GM18526 (cell line): Measurements from ENCODE around the gene MAGI3.

ENCODE experiments used
- POLR2A ChIP-seq: IDR thresholded peaks from 3 replicates; pipeline ENCODE4 v1.6.1; 2011; ENCODE audit not compliant: insufficient read length; ENCODE audit errors: extremely low read depth

Gene MAGI3

DNA sequence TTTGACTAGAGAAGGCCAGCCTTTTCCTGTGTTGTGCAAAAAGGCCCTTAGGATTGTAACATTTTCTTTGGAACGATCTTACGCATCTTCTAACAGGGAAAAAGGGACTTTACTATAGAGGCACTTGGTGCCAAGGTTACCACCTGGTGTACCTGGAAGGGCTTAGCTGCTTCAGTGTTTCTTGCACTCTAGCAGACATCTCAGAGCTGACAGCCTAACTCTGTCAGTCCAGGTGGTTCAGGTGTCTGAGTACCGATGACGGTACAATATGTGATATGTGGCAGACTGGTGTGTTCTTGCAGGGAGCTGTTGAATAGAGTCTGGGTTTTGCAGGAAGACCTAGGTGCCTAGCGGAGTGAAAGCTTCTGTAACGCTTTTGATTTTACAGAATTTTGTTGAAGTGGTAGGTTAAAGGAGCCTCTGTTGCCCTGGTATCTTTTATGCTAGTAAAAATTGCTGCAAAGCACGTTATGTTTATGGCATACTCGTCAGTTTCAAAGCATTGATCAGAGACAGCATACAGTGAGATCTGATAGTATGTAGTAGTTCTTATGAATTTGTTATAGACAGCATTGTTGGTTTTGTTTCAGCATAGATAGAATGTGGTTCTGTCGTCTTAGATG lies 1.4 kb downstream of the MAGI3 start:
- no peak for TF ChIP-seq POLR2A

DNA sequence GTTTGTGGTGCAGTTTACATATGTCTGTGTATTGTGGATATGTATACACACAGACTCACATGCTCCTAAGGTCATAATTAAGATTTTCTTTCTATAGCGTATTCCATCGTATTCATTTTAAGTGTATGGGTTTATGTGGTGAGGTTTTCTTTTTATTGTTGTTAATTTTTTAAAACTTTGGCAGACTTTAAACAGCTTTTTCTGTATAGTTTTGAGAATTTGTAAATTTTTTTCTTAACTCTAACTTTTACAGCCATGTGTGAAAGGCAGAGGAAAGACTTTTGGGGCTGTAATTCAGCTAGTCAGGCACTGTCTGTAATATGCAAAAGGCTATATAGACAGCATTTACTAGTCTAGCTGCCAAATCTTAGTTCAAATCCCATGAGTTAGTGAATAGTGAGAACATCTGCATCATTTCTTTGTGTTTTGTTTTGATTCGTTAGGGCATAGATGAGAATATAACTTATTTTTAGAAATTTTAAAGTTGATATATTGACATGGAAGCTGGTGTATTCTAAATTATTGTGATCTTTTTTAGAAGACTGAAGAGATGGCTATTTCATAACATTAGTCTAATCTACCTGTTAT lies 2.3 kb downstream of the MAGI3 start:
- no peak for TF ChIP-seq POLR2A

DNA sequence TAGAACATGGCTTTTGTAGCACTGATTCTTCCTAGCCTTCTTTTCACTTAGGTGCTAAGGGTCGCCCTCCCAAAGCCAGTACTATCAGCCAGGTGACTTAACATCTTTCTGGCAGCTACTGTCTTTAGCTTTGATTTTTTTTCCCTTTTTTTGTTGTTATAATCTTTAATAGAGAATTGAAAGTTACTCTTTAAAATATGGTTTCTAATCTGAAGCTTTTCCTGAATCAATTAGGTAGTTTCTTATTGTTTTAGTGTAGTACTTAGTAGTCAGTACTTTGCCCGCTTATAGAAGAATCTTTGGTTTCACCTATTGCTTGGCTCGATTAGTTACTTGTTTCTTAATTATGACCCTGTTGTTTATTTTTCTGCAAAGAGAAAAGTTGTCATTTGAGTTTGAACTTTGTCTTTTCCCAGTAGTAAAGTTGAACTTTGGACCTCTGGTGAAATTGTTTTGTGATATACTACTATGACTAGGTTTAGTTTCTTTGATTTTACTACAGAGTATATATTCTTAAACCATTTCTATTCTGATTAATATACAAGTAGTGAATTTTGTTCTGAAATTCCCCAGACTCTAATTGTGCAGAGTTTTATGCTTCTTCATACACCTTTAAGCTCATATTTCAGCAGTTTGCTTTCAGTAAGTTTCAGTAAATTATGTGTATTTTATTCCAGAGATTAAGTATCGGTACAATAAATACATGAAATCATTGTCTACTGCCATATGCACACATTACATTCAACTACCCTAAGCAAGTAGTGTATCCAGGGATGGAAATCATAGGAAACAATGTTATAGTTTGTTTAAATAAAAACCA lies 3.9 kb downstream of the MAGI3 start:
- no peak for TF ChIP-seq POLR2A

DNA sequence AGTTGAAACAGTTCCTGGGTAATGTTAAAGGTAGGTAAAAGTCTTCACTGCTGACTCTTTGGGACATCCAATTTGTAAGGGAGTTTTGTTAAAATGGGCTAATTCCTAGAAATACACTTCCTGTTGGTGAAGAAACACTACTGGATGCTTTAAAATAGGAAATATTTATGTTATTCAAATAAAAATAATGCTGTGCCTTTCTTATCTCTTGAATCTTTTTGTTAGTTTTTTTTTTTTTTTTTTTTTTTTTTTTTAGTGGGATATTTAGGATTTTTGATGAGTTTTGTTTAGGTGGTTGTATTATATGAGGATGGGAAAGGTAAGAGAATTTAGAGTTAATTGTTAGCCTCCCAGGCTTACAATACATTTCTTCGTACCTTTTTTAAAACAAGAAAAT lies 4.5 kb downstream of the MAGI3 start:
- no peak for TF ChIP-seq POLR2A

DNA sequence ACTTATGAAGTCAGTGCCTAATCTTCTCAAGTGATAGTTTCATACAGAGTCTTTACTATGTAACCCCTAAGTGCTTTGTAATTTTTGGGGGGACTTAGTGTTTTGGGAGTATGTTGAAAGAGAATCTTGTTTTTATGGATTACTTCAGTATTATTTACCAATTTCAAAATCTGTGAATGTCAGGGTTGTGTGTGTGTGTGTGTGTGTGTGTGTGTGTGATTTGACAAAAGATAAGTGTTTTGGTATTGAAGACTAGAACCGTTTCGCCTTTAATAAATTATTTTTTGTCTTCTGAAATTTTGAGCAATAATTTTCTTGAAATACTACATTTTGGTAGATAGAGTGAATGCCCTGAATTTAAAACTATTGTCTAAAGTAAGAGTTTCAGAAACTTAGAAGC lies 5.8 kb downstream of the MAGI3 start:
- no peak for TF ChIP-seq POLR2A

DNA sequence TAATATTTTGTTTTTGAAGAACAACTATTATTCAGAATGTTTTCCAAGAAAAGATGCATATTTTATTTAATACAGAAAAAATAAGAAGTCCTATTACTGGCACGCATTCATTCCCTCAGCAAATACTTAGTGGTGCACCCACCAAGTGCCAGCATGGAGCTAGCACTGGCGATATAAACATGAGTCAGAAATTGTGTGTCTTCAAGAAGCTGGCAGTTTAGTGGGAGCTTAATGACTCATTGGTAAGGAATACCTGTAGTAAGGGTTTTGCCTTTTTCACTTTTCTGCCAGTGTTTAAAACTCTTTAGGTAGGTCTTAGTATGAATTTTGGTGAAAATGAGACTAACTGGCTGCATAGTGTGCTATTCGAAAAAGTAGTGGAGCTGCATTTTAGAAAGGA lies 6.3 kb downstream of the MAGI3 start:
- TF ChIP-seq POLR2A = no peak

DNA sequence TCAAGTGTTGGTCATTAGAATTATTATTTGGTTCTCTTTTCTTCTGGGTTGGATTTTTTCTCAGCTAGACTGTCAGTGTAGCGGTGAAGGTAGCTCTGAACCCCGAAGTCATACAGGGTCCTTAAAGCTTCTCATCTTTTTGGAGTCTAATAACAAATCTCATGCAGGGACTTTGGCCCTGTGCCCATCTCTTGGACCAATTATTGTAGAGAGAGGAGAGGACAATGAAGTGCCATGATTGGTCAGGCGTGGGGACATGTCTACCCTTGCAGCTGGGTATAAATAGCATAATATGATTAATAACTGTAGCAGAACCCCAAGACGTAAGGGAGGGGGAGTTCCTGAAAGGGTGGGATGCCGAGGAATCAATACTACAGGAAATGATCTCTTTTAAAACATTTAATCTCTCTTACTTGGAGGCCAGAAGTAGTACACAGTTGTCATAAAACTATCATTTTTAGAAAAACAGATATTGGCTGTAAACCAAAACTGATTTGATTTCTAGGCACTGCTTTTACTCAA lies 8.8 kb downstream of the MAGI3 start:
- TF ChIP-seq POLR2A = no peak

DNA sequence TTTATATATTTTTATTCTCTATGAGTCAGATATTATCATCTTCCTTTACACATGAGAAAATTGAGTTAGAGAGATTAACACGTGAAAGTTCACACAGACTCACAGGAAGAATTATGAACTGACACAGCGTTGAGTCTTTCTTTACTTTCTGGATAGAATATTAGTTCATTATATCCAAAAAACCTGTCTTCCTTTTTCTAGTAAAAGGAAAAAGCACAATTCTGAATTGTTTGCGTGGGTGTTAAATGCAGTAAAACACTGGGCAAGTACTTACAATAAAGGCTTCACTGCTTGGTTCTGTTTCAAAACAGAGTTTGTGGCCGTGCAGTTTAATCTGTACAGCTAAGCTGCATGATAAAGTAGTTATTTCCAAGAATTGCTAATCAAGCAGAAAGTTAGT lies 10.8 kb downstream of the MAGI3 start:
- TF ChIP-seq POLR2A = no peak

DNA sequence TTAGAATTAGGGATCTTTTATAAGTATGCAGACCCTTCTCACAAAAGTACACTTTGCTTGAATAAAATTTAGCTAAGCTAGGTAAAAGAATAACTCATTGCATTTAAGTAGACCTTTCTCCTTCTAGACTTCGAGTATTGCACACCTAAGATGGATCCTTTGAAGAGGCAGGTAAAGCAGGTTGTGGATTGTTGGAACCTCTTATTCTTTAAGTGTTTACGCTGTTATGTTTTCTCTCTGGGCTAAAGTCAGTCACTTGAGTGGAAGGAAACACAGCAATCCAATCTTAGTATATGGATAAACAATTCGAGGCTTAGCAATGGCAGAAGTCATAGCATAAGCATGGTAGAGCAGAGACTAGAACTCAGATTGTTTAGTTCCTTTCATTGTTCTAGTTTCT lies 11.4 kb downstream of the MAGI3 start:
- no peak for TF ChIP-seq POLR2A

DNA sequence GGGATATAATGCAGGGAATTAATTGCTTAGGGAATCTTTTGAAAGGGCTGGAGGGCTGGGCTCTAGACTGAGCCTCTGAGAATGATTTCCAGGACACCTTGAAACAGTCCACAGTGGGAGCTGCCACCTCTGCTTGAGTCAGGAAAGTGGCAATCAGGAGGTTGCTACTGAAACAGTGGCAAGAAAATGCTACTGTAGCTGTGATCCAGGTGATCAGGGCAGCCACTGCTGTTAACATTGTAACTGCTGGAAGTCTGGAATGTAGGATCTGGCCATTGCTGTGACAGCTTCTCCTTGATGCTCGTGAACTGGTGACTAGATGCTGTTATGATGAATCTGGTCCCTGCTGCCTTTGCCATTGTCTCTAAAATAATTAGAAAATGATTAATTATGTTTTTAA lies 12.8 kb downstream of the MAGI3 start:
- TF ChIP-seq POLR2A = no peak

DNA sequence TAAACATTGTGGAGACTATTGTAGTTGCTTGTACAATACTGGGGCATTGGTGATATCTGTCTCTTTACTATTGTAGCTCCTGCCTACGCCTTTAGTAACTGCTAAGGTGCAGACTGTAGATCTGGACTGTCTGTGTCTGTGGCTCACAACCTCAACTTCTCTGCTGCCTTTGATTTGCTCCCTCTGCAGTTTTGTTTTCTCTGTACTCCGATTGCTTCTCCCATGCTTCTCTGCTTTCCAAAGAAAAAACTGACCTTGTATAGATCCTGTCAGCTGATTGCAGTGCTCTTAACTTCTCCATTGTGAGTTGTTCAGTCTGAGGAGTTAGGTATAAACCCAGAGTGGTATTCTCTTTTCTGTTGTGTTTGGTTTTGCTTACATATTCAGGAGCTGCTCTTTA lies 15.3 kb downstream of the MAGI3 start:
- no peak for TF ChIP-seq POLR2A

DNA sequence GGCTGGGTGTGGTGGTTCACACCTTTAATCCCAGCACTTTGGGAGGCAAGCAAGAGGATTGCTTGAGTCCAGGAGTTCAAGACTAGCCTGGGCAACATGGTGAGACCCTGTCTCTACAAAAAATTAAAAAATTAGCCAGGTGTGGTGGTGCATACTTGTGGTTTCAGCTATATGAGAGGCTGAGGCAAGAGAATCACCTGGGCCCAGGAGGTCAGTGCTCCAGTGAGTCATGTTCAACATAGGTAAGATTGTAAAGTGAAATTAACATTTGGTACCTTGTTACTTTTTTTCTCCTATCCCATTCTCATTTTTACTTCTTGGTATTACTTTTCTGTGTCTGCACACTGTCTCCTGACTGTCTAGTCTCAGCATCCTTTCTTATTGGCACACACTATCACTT lies 19.0 kb downstream of the MAGI3 start:
- no peak for TF ChIP-seq POLR2A

DNA sequence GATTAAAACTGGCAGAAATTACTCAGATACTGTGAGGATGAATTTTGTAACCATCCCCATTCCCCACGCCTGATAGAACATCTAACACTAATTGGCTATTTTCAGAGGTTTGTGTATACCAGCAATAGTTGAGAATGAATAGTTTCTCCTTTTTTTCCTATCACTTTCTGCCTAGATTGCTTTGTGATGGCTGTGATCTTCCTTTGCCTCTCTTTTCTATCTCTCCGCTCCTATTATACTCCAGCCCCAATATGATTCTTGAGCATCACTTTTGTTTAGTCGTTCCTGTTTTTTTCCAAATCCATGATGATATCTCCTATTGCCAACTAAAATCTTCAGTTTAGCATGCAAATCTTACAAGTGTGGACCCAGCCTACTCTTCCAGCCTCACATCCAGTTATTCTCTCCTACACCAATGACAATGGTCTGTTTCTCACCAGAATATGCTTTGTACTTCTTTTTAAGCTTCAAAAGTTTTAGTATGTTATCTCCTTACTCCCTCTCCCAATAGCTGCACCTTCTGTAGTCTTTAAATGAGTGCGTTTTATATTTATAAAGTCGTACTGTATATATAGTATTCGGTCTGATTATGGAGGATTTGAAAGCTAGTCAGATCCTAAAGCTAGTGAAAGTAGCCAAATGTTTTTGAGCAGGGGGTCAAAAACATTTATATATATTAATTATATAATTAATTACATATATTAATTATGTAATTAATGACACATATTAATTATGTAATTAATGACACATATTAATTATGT lies 25.2 kb downstream of the MAGI3 start:
- TF ChIP-seq POLR2A = no peak

DNA sequence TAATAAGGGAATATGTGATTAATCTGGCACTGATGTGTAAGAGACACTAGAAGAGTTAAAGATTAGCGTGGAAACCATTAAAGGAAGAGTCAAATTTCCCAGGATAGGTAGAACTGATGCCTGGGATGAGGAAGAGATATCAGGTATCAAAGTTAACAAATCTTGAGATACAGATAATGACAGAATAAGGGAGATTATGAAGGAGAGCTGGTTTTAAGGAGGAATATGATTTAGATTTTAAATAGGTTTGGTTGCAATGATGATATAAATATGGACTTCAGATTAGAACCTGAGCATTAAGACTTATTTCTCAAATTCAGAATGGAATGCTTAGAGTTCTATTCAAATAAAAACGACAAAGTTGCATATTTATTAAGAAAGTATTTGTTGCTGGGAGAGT lies 26.2 kb downstream of the MAGI3 start:
- no peak for TF ChIP-seq POLR2A

DNA sequence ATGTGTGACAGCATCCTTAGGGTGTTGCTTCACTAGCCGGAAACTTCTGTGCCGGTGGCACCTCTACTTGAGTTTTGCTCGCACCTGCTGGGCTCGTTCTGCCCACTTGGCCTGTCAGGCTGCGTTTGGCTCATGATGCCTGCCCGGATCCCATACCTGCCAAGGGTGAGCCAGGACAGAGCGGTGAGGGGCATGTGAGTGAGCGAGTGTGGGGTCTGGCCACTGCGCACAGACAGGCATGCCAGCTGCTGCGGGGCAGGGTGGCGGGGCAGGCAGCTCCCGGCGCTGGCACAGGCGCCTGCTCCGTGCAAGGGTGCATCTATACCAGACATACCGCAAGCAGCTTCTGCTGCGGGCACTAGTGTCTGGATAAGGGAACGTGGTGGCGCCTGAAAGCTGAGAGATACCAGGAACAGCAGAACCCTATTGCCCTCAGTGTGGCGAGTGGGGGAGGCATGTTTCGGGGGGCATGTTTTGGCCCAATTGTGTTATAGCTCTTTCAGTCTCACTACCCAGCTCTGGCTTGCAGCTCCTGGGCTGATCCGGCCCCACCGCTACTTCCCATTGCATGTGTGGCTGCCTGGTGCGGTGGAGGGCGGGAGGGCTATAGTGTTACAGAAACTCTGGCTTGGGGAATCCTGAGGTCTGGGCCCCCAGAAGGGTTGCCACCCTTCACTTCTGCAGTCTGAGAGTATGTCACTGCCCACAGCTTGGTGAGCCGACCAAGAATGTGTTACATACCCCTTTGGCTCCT lies 32.2 kb downstream of the MAGI3 start:
- no peak for TF ChIP-seq POLR2A
